ENCODE measurements around the gene THAP8. TPM values are rescaled to one million over a fixed set of nuclear protein-coding genes. Genes with fewer than 3 reads are reported as not detected.
A peak's percentile ranks its signal among the peaks of the same experiment; 100 is the strongest.

Gene THAP8
- total RNA-seq, 4 donors from 2014 or later: 11.4 to 21.0 (median 16.0) TPM

DNA sequence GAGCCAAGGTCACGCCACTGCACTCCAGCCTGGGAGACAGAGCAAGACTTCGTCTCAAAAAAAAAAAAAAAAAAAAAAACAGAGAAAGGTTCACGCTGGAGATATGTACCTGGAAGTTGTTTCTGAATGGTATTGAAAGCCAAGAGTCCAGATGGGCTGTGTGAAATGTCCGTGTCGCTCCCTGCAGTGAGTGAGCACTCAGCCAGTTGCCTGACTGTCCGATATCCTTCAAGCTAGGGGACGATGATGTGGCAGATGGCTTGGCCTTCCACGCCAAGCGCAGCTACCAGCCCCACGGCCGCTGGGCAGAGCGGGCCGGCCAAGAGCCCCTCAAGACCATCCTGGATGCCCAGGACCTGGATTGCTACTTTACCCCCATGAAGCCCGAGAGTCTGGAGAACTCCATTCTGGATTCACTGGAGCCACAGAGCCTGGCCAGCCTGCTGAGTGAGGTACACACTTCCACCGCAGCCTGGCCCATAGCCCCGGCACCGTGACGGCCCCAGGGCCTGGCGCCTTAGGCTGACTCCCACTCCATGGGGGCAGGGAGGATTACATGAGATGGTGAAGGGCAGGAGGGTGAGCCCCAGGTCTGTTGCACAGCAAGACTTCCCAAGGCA is 45.2 kb upstream of the THAP8 start:
- TF ChIP-seq, protein P1, sequence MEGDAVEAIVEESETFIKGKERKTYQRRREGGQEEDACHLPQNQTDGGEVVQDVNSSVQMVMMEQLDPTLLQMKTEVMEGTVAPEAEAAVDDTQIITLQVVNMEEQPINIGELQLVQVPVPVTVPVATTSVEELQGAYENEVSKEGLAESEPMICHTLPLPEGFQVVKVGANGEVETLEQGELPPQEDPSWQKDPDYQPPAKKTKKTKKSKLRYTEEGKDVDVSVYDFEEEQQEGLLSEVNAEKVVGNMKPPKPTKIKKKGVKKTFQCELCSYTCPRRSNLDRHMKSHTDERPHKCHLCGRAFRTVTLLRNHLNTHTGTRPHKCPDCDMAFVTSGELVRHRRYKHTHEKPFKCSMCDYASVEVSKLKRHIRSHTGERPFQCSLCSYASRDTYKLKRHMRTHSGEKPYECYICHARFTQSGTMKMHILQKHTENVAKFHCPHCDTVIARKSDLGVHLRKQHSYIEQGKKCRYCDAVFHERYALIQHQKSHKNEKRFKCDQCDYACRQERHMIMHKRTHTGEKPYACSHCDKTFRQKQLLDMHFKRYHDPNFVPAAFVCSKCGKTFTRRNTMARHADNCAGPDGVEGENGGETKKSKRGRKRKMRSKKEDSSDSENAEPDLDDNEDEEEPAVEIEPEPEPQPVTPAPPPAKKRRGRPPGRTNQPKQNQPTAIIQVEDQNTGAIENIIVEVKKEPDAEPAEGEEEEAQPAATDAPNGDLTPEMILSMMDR (IDR thresholded peaks at IDR 0.05): no peak
- TF ChIP-seq EP300 (IDR thresholded peaks at IDR 0.05): no peak
- no peak for TF ChIP-seq POLR2A (IDR thresholded peaks at IDR 0.05)
- Histone ChIP-seq H3K27ac (peak overlapping the region in 2 of 4 donors; percentile 28 to 60), H3K4me1 (peaks cover 0 to 25% (median 3%) of the 10 kb centered on the region in 4 donors), H3K36me3 (peaks cover 0 to 16% (median 0%) of the 10 kb centered on the region in 3 donors), H3K4me3 (no peak overlapping the region), H3K9me3 (no peaks in the 10 kb centered on the region), H3K27me3 (no peaks in the 10 kb centered on the region)
- WGBS, 2 donors: 83 to 88% methylated on average over 13 to 19 of the region's 19 CpGs
- DNase-seq (ENCODE audit: low spot score in 2 of 2): no peak

DNA sequence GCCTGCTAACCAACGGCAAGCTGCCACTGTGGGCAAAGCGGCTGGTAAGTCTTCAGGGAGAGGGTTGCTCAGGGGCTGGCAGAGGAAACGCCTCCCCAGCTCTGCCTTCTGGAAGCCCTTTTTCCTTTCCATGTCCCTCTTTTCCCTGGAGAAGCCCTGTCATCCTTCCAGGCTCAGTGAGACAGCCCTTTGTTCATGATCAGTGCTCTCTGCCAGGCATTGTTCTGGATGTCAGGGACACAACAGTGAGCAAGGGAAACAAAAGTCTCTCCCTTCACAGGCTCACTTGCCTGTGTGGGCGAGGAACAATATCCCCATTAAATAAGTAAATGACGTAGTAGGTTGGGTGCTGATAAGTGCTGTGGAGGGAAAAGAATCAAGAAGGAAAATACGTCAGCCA is 43.0 kb upstream of the THAP8 start:
- TF ChIP-seq, protein P1 (IDR thresholded peaks at IDR 0.05): no peak
- TF ChIP-seq EP300 (IDR thresholded peaks at IDR 0.05) (peak; percentile 60 to 79), POLR2A (IDR thresholded peaks at IDR 0.05) (peak in 1 of 2 donors; percentile 20)
- Histone ChIP-seq H3K27ac (peak overlapping the region; percentile 56 to 94 (median 79)), H3K4me3 (no peak overlapping the region), H3K27me3 (no peaks in the 10 kb centered on the region), H3K36me3 (no peaks in the 10 kb centered on the region), H3K4me1 (peaks cover 0 to 34% (median 5%) of the 10 kb centered on the region in 4 donors), H3K9me3 (no peaks in the 10 kb centered on the region)
- DNase-seq (ENCODE audit: low spot score in 2 of 2): no peak
- 48 to 53% methylated on average over 6 of the region's 6 CpGs for WGBS, 2 donors

DNA sequence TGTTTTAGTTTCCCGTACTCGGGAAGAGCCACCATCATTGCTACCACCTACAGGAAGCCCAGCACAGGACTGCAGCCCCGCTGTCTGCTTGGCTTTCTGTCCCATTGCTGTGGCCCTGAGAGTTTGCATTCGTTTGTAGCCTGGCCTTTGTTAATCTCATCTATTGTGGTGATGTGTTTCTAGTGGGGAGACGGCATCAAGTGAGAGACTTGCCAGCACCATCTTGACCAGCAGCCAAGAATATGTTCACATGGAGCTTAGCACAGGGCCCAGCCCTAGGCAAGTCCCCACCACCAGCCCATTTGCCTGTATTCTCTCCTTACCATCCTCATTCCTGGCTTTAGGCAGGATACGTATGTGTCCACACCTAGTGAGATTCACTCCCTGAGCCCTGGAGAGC is 39.6 kb upstream of the THAP8 start:
- H3K27me3 ChIP-seq: no peaks in the 10 kb centered on the region
- no peaks in the 10 kb centered on the region for H3K36me3 ChIP-seq
- TF ChIP-seq POLR2A (IDR thresholded peaks at IDR 0.05) (no peak), EP300 (IDR thresholded peaks at IDR 0.05) (no peak)
- TF ChIP-seq, protein P1 (IDR thresholded peaks at IDR 0.05): no peak
- DNase-seq (ENCODE audit: low spot score in 2 of 2): no peak
- peak overlapping the region in 2 of 4 donors; percentile 52 to 61 for H3K27ac ChIP-seq
- H3K9me3 ChIP-seq: no peaks in the 10 kb centered on the region
- 55 to 77% methylated on average over 6 of the region's 6 CpGs for WGBS, 2 donors
- H3K4me1 ChIP-seq: peaks cover 0 to 27% (median 5%) of the 10 kb centered on the region in 4 donors
- H3K4me3 ChIP-seq: no peak overlapping the region

DNA sequence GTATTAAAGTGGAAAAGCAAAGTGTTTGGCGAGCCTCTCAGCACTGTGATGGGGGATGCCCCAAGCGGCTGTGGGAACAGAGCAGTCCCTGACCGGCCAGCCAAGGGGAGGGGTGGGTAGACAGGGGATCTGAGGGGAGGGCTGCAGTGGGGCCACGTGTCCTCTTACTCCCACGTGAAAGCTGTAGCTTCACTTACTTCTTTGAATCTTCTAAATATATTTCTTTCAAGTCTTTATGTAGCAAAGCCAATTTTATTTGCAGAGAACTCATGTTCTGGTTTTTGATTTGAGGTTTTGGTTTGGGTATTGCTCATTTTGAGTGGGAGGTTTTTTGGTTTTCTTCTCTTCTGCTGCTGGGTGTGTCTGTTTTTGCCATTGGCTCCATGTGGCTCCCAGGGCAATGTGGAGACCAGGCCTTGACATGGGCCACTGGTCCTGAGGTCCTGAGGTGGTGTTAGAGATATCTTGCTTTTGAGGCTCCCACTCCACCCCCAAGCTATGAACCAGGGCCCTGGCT is 39.1 kb upstream of the THAP8 start:
- DNase-seq (ENCODE audit: low spot score in 2 of 2): no peak
- peak overlapping the region in 2 of 4 donors; percentile 52 to 61 for H3K27ac ChIP-seq
- 70 to 74% methylated on average over 5 of the region's 5 CpGs for WGBS, 2 donors
- no peak overlapping the region for H3K4me3 ChIP-seq
- H3K4me1 ChIP-seq: peaks cover 0 to 27% (median 5%) of the 10 kb centered on the region in 4 donors
- H3K36me3 ChIP-seq: no peaks in the 10 kb centered on the region
- H3K27me3 ChIP-seq: no peaks in the 10 kb centered on the region
- TF ChIP-seq EP300 (IDR thresholded peaks at IDR 0.05) (no peak), POLR2A (IDR thresholded peaks at IDR 0.05) (no peak)
- TF ChIP-seq, protein P1 (IDR thresholded peaks at IDR 0.05): no peak
- no peaks in the 10 kb centered on the region for H3K9me3 ChIP-seq

DNA sequence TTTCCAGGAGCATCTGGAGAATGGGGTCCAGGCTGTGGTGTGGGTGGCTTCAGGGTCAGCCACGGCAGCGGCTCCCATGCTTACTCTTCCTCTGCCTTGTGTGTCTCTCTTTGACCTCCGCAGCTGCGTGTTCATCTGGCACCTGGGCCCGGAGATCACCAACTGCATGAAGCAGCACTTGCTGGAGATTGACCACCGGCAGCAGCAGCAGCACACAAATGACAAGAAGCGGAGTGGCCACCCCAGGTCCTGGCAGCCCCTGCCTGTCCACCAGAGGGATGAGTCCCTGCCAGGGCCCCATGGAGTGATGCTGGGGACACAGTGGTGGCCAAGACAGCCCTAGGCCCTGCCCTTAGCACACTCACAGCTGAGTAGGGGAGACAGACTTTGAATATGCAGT is 38.5 kb upstream of the THAP8 start:
- TF ChIP-seq EP300 (IDR thresholded peaks at IDR 0.05) (no peak), POLR2A (IDR thresholded peaks at IDR 0.05) (no peak)
- TF ChIP-seq, protein P1 (IDR thresholded peaks at IDR 0.05): no peak
- Histone ChIP-seq H3K27me3 (no peaks in the 10 kb centered on the region), H3K36me3 (no peaks in the 10 kb centered on the region), H3K4me1 (peaks cover 0 to 26% (median 5%) of the 10 kb centered on the region in 4 donors), H3K4me3 (no peak overlapping the region), H3K9me3 (no peaks in the 10 kb centered on the region), H3K27ac (peak overlapping the region in 1 of 4 donors; percentile 61)
- DNase-seq (ENCODE audit: low spot score in 2 of 2): no peak
- 82 to 88% methylated on average over 7 of the region's 7 CpGs for WGBS, 2 donors
